MM.1S (cell line): ENCODE results near the gene SLC6A20.

Experiments used
- DNase-seq: peaks from one replicate; pipeline ENCODE4 v3.0.0-alpha.2; 2015
- H2AFZ ChIP-seq: fragments of 300-600 bp; sonication (generic); 2 replicates; pipeline ENCODE4 v1.6.0; 2016; ENCODE audit warnings: antibody characterized with exemption, low read length
- H3F3A ChIP-seq: fragments of 300-600 bp; sonication (generic); 2 replicates; pipeline ENCODE4 v1.6.1; 2016; ENCODE audit warnings: mild to moderate bottlenecking, antibody characterized with exemption, low read length, moderate library complexity, mixed read lengths; ENCODE audit not compliant: insufficient read depth
- H3K27ac ChIP-seq: fragments of 300-600 bp; sonication (generic); 2 replicates; pipeline ENCODE4 v1.5.1; 2016; ENCODE audit warnings: mild to moderate bottlenecking, low read length
- H3K27me3 ChIP-seq: fragments of 300-600 bp; sonication (generic); replicated peaks from 2 replicates; pipeline ENCODE4 v1.6.0; 2016; ENCODE audit warnings: low read length; ENCODE audit not compliant: insufficient read depth
- H3K36me3 ChIP-seq: fragments of 300-600 bp; sonication (generic); replicated peaks from 2 replicates; pipeline ENCODE4 v1.6.1; 2016; ENCODE audit warnings: mild to moderate bottlenecking, low read length, mixed read lengths; ENCODE audit not compliant: insufficient read depth
- H3K4me1 ChIP-seq: fragments of 300-600 bp; sonication (generic); 2 replicates; pipeline ENCODE4 v1.6.1; 2016; ENCODE audit warnings: low read length, mixed read lengths
- H3K4me2 ChIP-seq: fragments of 300-600 bp; sonication (generic); 2 replicates; pipeline ENCODE4 v1.6.0; 2016; ENCODE audit warnings: low read depth, low read length
- H3K4me3 ChIP-seq: fragments of 300-600 bp; sonication (generic); 2 replicates; pipeline ENCODE4 v1.5.1; 2016; ENCODE audit warnings: low read length, mixed read lengths
- H3K79me2 ChIP-seq: fragments of 300-600 bp; sonication (generic); 2 replicates; pipeline ENCODE4 v1.6.1; 2016; ENCODE audit warnings: mixed run types, low read length, mixed read lengths
- H3K9ac ChIP-seq: fragments of 300-600 bp; sonication (generic); 2 replicates; pipeline ENCODE4 v1.6.1; 2016; ENCODE audit warnings: low read length, mixed read lengths
- H3K9me2 ChIP-seq: fragments of 300-600 bp; sonication (generic); replicated peaks from 2 replicates; pipeline ENCODE4 v1.6.1; 2016; ENCODE audit warnings: mild to moderate bottlenecking, low read length, mixed read lengths; ENCODE audit not compliant: insufficient read depth
- H3K9me3 ChIP-seq: fragments of 300-600 bp; sonication (generic); replicated peaks from 2 replicates; pipeline ENCODE4 v1.6.1; 2016; ENCODE audit warnings: mild to moderate bottlenecking, low read length, mixed read lengths; ENCODE audit not compliant: insufficient read depth
- H4K20me1 ChIP-seq: fragments of 300-600 bp; sonication (generic); 2 replicates; pipeline ENCODE4 v1.6.1; 2016; ENCODE audit warnings: mild to moderate bottlenecking, low read length, moderate library complexity, mixed read lengths; ENCODE audit not compliant: insufficient read depth
- CTCF ChIP-seq: fragments of 300-600 bp; sonication (generic); IDR thresholded peaks from 2 replicates; pipeline ENCODE4 v1.5.1; 2016; ENCODE audit warnings: antibody characterized with exemption, low read length, mixed read lengths
- EZH2 ChIP-seq: fragments of 300-600 bp; sonication (generic); optimal IDR thresholded peaks from 2 replicates; pipeline ENCODE3; 2017; ENCODE audit warnings: low read depth, mild to moderate bottlenecking, antibody characterized with exemption, low read length, mixed read lengths
- EZH2phosphoT487 ChIP-seq: fragments of 300-600 bp; sonication (generic); IDR thresholded peaks from 2 replicates; pipeline ENCODE4 v1.6.1; 2018; ENCODE audit warnings: antibody characterized with exemption, low read length

The SLC6A20 gene

GRCh38 chr3:45777111-45777745 lies 19.1 kb downstream of the SLC6A20 start:
- Histone ChIP-seq H2AFZ (no peak overlapping the region), H3K9me2 (no peaks in the 10 kb centered on the region), H3K36me3 (no peaks in the 10 kb centered on the region), H3K4me1 (no peaks in the 10 kb centered on the region), H3K4me3 (no peak overlapping the region), H3K79me2 (no peaks in the 10 kb centered on the region), H3K9me3 (no peaks in the 10 kb centered on the region), H3K9ac (no peak overlapping the region), H3K4me2 (no peak overlapping the region), H3F3A (no peaks in the 10 kb centered on the region), H4K20me1 (no peaks in the 10 kb centered on the region), H3K27ac (no peak overlapping the region), H3K27me3 (no peaks in the 10 kb centered on the region)
- no peak for DNase-seq
- TF ChIP-seq EZH2phosphoT487 (no peak), EZH2 (no peak), CTCF (no peak)

DNA sequence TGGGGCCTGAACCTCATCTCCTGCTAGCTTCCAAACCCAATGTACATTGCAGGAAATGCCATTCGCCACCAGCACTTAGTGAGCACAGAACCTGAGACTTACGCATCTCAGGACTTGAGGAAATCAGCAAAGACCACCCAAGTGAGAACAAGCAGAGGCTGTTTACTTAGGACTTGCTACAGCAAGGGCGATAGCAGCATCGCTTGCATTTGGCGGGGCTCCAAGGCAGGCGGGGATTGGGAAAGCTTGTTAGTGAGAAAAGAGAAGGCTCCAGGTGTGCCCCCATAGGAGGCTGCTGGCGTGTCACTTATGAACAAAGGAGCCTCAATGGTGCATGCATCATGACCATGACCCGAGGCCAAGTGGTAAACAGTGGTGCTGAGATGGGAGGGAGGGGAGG lies 19.7 kb downstream of the SLC6A20 start:
- H4K20me1 ChIP-seq, result no peaks in the 10 kb centered on the region
- no peaks in the 10 kb centered on the region for H3K4me1 ChIP-seq
- TF ChIP-seq CTCF (no peak), EZH2phosphoT487 (no peak)
- H3K9me2 ChIP-seq, result no peaks in the 10 kb centered on the region
- no peaks in the 10 kb centered on the region for H3K9me3 ChIP-seq
- no peak overlapping the region for H3K4me2 ChIP-seq
- no peak overlapping the region for H2AFZ ChIP-seq
- DNase-seq, result no peak
- no peaks in the 10 kb centered on the region for H3K27me3 ChIP-seq
- H3K27ac ChIP-seq, result no peak overlapping the region
- no peaks in the 10 kb centered on the region for H3K36me3 ChIP-seq
- H3F3A ChIP-seq, result no peaks in the 10 kb centered on the region
- H3K4me3 ChIP-seq, result no peak overlapping the region
- no peaks in the 10 kb centered on the region for H3K79me2 ChIP-seq
- H3K9ac ChIP-seq, result no peak overlapping the region

- Histone ChIP-seq H3F3A (no peaks in the 10 kb centered on the region), H3K4me3 (no peak overlapping the region), H3K27me3 (no peaks in the 10 kb centered on the region), H3K36me3 (no peaks in the 10 kb centered on the region), H3K79me2 (no peaks in the 10 kb centered on the region), H2AFZ (no peak overlapping the region), H3K4me2 (no peak overlapping the region), H3K9me3 (no peaks in the 10 kb centered on the region), H4K20me1 (no peaks in the 10 kb centered on the region), H3K4me1 (no peaks in the 10 kb centered on the region), H3K9me2 (no peaks in the 10 kb centered on the region), H3K27ac (no peak overlapping the region), H3K9ac (no peak overlapping the region)
- no peak for TF ChIP-seq CTCF
- no peak for TF ChIP-seq EZH2
- TF ChIP-seq EZH2phosphoT487, result no peak
- DNase-seq, result no peak
Measured at GRCh38 chr3:45776301-45776595, 20.1 kb downstream of the SLC6A20 start.
